GM10266 (cell line): ENCODE data around the gene HOXA6.

Source experiments
- DNase-seq: peaks from one replicate; pipeline ENCODE4 v3.0.0; 2012; ENCODE audit errors: extremely low spot score
- CTCF ChIP-seq: IDR thresholded peaks from 2 replicates; pipeline ENCODE4 v1.5.1; 2012; ENCODE audit warnings: mild to moderate bottlenecking, low read depth; ENCODE audit not compliant: control insufficient read depth, insufficient read depth; ENCODE audit errors: missing control alignments

Gene HOXA6

GRCh38 chr7:27148031-27148755, 619 bp upstream of the HOXA6 start:
- no peak for DNase-seq
- no peak for TF ChIP-seq CTCF

- DNase-seq, result no peak
- TF ChIP-seq CTCF, result no peak
Observed at GRCh38 chr7:27146491-27147198, 929 bp downstream of the HOXA6 start.

GRCh38 chr7:27145914-27146412, 1.6 kb downstream of the HOXA6 start:
- no peak for TF ChIP-seq CTCF

GRCh38 chr7:27145165-27145913, 2.2 kb downstream of the HOXA6 start:
- no peak for DNase-seq
- no peak for TF ChIP-seq CTCF

More at GRCh38 chr7:27145914-27146412, 1.6 kb downstream of the HOXA6 start:
- DNase-seq, result no peak

GRCh38 chr7:27144781-27145164, 2.8 kb downstream of the HOXA6 start:
- no peak for TF ChIP-seq CTCF
- DNase-seq, result no peak

GRCh38 chr7:27143950-27144780, 3.4 kb downstream of the HOXA6 start:
- TF ChIP-seq CTCF, result no peak

More at GRCh38 chr7:27143950-27144780, 3.4 kb downstream of the HOXA6 start:
- no peak for DNase-seq
